ENCODE data around the gene IFITM2.

- TF ChIP-seq, protein P1, sequence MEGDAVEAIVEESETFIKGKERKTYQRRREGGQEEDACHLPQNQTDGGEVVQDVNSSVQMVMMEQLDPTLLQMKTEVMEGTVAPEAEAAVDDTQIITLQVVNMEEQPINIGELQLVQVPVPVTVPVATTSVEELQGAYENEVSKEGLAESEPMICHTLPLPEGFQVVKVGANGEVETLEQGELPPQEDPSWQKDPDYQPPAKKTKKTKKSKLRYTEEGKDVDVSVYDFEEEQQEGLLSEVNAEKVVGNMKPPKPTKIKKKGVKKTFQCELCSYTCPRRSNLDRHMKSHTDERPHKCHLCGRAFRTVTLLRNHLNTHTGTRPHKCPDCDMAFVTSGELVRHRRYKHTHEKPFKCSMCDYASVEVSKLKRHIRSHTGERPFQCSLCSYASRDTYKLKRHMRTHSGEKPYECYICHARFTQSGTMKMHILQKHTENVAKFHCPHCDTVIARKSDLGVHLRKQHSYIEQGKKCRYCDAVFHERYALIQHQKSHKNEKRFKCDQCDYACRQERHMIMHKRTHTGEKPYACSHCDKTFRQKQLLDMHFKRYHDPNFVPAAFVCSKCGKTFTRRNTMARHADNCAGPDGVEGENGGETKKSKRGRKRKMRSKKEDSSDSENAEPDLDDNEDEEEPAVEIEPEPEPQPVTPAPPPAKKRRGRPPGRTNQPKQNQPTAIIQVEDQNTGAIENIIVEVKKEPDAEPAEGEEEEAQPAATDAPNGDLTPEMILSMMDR (conservative IDR thresholded peaks at IDR 0.05; ENCODE audit: low read depth, low read length): no peak
- TF ChIP-seq CHD1 (IDR thresholded peaks at IDR 0.05; ENCODE audit: low read depth, low read length): no peak
- no peak for TF ChIP-seq POLR2A (IDR thresholded peaks at IDR 0.05; ENCODE audit: low read depth, low read length)
Observed at GRCh38 chr11:285894-286220, 21.8 kb upstream of the IFITM2 start.

All from IMR-90 (cell line).